IMR-90 (cell line): Measurements from ENCODE around the gene ARMC6. TPM values are rescaled to one million over a fixed set of nuclear protein-coding genes. Genes with fewer than 3 reads are reported as not detected.

Experiments
- ATAC-seq: fragments of 200-7000 bp; cut with Tn5 transposase; 2 replicates; pipeline ENCODE4 v1.9.1; 2020; ENCODE audit warnings: low read depth, mild to moderate bottlenecking, moderate library complexity
- BruUV-seq: library from RNA; stranded (reverse); fragments of 400-500 nt; replicated peaks from 2 replicates; lab custom pipeline; 2021; lab: Mats Ljungman, UMichigan
- CTCF ChIA-PET: fragments of 300-600 bp; formaldehyde crosslinking; extraction: SDS; loops from one replicate; lab custom pipeline; 2021; ENCODE audit warnings: antibody characterized with exemption; lab: Yijun Ruan, JAX
- POLR2A ChIA-PET: fragments of 300-600 bp; sonication (Branson Sonifier 250); formaldehyde crosslinking; loops from one replicate; lab custom pipeline; 2022; ENCODE audit warnings: antibody characterized with exemption; ENCODE audit not compliant: unreplicated experiment; lab: Charles Lee
- DNase-seq: peaks from one replicate; pipeline ENCODE4 v3.0.0; 2013
- H2AFZ ChIP-seq: replicated peaks from 2 replicates; pipeline ENCODE3; 2013; ENCODE audit warnings: low read length, mild to moderate bottlenecking; ENCODE audit not compliant: poor library complexity
- H2AK5ac ChIP-seq: 2 replicates; pipeline ENCODE4 v1.6.1; 2013; ENCODE audit warnings: low read depth, low read length, inconsistent platforms
- H2AK9ac ChIP-seq: replicated peaks from 2 replicates; pipeline ENCODE3; 2013; ENCODE audit warnings: mild to moderate bottlenecking, low read depth, low read length, moderate library complexity; ENCODE audit not compliant: poor library complexity
- H2BK120ac ChIP-seq: 2 replicates; pipeline ENCODE4 v1.6.1; 2013; ENCODE audit warnings: low read depth, low read length, inconsistent platforms
- H2BK15ac ChIP-seq: 3 replicates; pipeline ENCODE4 v1.6.1; 2013; ENCODE audit warnings: low read depth, low read length, inconsistent platforms
- H2BK20ac ChIP-seq: 2 replicates; pipeline ENCODE4 v1.6.1; 2013; ENCODE audit warnings: low read depth, mild to moderate bottlenecking, inconsistent platforms, low read length, moderate library complexity
- H2BK5ac ChIP-seq: 2 replicates; pipeline ENCODE4 v1.6.1; 2013; ENCODE audit warnings: mild to moderate bottlenecking, low read depth, low read length, inconsistent platforms; ENCODE audit not compliant: poor library complexity, severe bottlenecking
- H3K14ac ChIP-seq: replicated peaks from 2 replicates; pipeline ENCODE4 v1.6.1; 2013; ENCODE audit warnings: low read depth, low read length, inconsistent platforms
- H3K18ac ChIP-seq: 2 replicates; pipeline ENCODE4 v1.6.1; 2013; ENCODE audit warnings: low read depth, low read length, control low read depth
- H3K23ac ChIP-seq: 2 replicates; pipeline ENCODE4 v1.6.1; 2013; ENCODE audit warnings: low read depth, low read length, inconsistent platforms
- H3K27ac ChIP-seq: 2 replicates; pipeline ENCODE4 v1.5.1; 2013; ENCODE audit warnings: mild to moderate bottlenecking, control low read depth, low read length; ENCODE audit not compliant: insufficient read depth
- H3K27me3 ChIP-seq: 2 replicates; pipeline ENCODE4 v1.6.1; 2013; ENCODE audit warnings: low read length; ENCODE audit not compliant: control insufficient read depth, insufficient read depth
- H3K36me3 ChIP-seq: 2 replicates; pipeline ENCODE4 v1.6.1; 2013; ENCODE audit warnings: low read length, mixed read lengths; ENCODE audit not compliant: control insufficient read depth, insufficient read depth
- H3K4ac ChIP-seq: 2 replicates; pipeline ENCODE4 v1.6.1; 2013; ENCODE audit warnings: low read depth, low read length, inconsistent platforms
- H3K4me1 ChIP-seq: 2 replicates; pipeline ENCODE4 v1.6.1; 2013; ENCODE audit warnings: low read length, mixed read lengths; ENCODE audit not compliant: control insufficient read depth, insufficient read depth
- H3K4me2 ChIP-seq: 2 replicates; pipeline ENCODE4 v1.6.1; 2013; ENCODE audit warnings: low read depth, mild to moderate bottlenecking, control low read depth, low read length, moderate library complexity
- H3K4me3 ChIP-seq: 2 replicates; pipeline ENCODE4 v1.5.1; 2013; ENCODE audit warnings: low read depth, mild to moderate bottlenecking, control low read depth, low read length, moderate library complexity; ENCODE audit not compliant: insufficient read depth
- H3K56ac ChIP-seq: 2 replicates; pipeline ENCODE4 v1.6.1; 2013; ENCODE audit warnings: low read length, inconsistent platforms; ENCODE audit not compliant: insufficient read depth; ENCODE audit errors: extremely low read depth
- H3K79me1 ChIP-seq, 2 experiments: 2 replicates each; pipeline ENCODE4 v1.6.1; 2013; ENCODE audit warnings: low read length in 2 of 2, inconsistent platforms in 1 of 2, low read depth in 1 of 2
- H3K9ac ChIP-seq: 2 replicates; pipeline ENCODE4 v1.6.1; 2013; ENCODE audit warnings: low read depth, low read length, control low read depth
- H3K9me1 ChIP-seq: 2 replicates; pipeline ENCODE4 v1.6.1; 2013; ENCODE audit warnings: low read length, inconsistent platforms; ENCODE audit not compliant: insufficient read depth
- H3K9me3 ChIP-seq: 2 replicates; pipeline ENCODE4 v1.6.1; 2013; ENCODE audit warnings: low read length; ENCODE audit not compliant: control insufficient read depth, insufficient read depth
- H4K20me1 ChIP-seq: 2 replicates; pipeline ENCODE4 v1.6.1; 2013; ENCODE audit warnings: low read length, inconsistent platforms; ENCODE audit not compliant: insufficient read depth
- H4K5ac ChIP-seq: 2 replicates; pipeline ENCODE4 v1.6.1; 2013; ENCODE audit warnings: mild to moderate bottlenecking, low read depth, low read length, control low read depth
- H4K8ac ChIP-seq, 2 experiments: 2 replicates each; pipeline ENCODE4 v1.6.1; 2013; ENCODE audit warnings: low read depth in 2 of 2, low read length in 2 of 2, control low read depth in 1 of 2, inconsistent platforms in 1 of 2
- H4K91ac ChIP-seq: 2 replicates; pipeline ENCODE4 v1.6.1; 2013; ENCODE audit warnings: low read depth, low read length, inconsistent platforms; ENCODE audit not compliant: insufficient read depth
- BHLHE40 ChIP-seq: fragments of 150-350 bp; IDR thresholded peaks from 2 replicates; pipeline ENCODE4 v1.6.1; 2016; ENCODE audit warnings: mild to moderate bottlenecking, low read depth, low read length
- CEBPB ChIP-seq: IDR thresholded peaks from 2 replicates; pipeline ENCODE4 v1.6.1; 2012; ENCODE audit warnings: low read depth, low read length, improper control_type of control experiment
- CHD1 ChIP-seq: IDR thresholded peaks from 2 replicates; pipeline ENCODE4 v1.6.1; 2012; ENCODE audit warnings: low read depth, low read length, improper control_type of control experiment
- CTCF ChIP-seq: conservative IDR thresholded peaks from 2 replicates; pipeline ENCODE4 v1.5.1; 2012; ENCODE audit warnings: mild to moderate bottlenecking, low read depth, low read length, improper control_type of control experiment
- ELK1 ChIP-seq: fragments of 150-350 bp; IDR thresholded peaks from 2 replicates; pipeline ENCODE4 v1.6.1; 2016; ENCODE audit warnings: low read depth, mild to moderate bottlenecking, low read length, moderate library complexity, borderline replicate concordance
- FOS ChIP-seq: fragments of 150-350 bp; IDR thresholded peaks from 2 replicates; pipeline ENCODE4 v1.6.1; 2016; ENCODE audit warnings: low read depth, low read length
- MAFK ChIP-seq: IDR thresholded peaks from 2 replicates; pipeline ENCODE4 v1.6.1; 2012; ENCODE audit warnings: low read depth, low read length, improper control_type of control experiment
- MAZ ChIP-seq: IDR thresholded peaks from 2 replicates; pipeline ENCODE4 v1.6.1; 2012; ENCODE audit warnings: low read depth, mild to moderate bottlenecking, low read length, improper control_type of control experiment, moderate library complexity, borderline replicate concordance
- MXI1 ChIP-seq: IDR thresholded peaks from 2 replicates; pipeline ENCODE4 v1.6.1; 2012; ENCODE audit warnings: low read depth, mild to moderate bottlenecking, low read length, moderate library complexity, borderline replicate concordance
- NFE2L2 ChIP-seq: fragments of 150-350 bp; IDR thresholded peaks from 2 replicates; pipeline ENCODE4 v1.6.1; 2016; ENCODE audit warnings: low read depth, mild to moderate bottlenecking, low read length
- POLR2A ChIP-seq: IDR thresholded peaks from 2 replicates; pipeline ENCODE4 v1.6.1; 2012; ENCODE audit warnings: mild to moderate bottlenecking, low read depth, low read length
- RAD21 ChIP-seq: IDR thresholded peaks from 2 replicates; pipeline ENCODE4 v1.6.1; 2012; ENCODE audit warnings: low read length, improper control_type of control experiment
- RCOR1 ChIP-seq: IDR thresholded peaks from 2 replicates; pipeline ENCODE4 v1.6.1; 2012; ENCODE audit warnings: mild to moderate bottlenecking, low read length, improper control_type of control experiment; ENCODE audit not compliant: insufficient replicate concordance
- RFX5 ChIP-seq: IDR thresholded peaks from 2 replicates; pipeline ENCODE4 v1.8.0; 2012; ENCODE audit warnings: low read depth, mild to moderate bottlenecking, low read length, moderate library complexity
- SMC3 ChIP-seq: fragments of 150-350 bp; IDR thresholded peaks from 2 replicates; pipeline ENCODE4 v1.6.1; 2016; ENCODE audit warnings: low read depth, mild to moderate bottlenecking, antibody characterized with exemption, low read length, moderate library complexity
- USF2 ChIP-seq: fragments of 150-350 bp; IDR thresholded peaks from 2 replicates; pipeline ENCODE4 v1.6.1; 2017; ENCODE audit warnings: mild to moderate bottlenecking, antibody characterized with exemption, low read length, low read depth
- WGBS, 2 experiments: methylation state at CpG; one replicate each; pipeline versions ENCODE4 v1.1.5 to v1.1.7; 2013; ENCODE audit warnings: missing lambda C conversion rate in 2 of 2; ENCODE audit not compliant: insufficient read length in 1 of 2; ENCODE audit errors: extremely low coverage in 2 of 2; 5-methylcytosine and 5-hydroxymethylcytosine counted together
- dilution Hi-C: fragments of 300-500 bp; cut with HindIII; formaldehyde crosslinking; loops from one replicate; pipeline ENCODE4 v1.14.3; 2018; ENCODE audit warnings: low sequenced_read_pairs; ENCODE audit not compliant: unreplicated experiment
- in situ Hi-C: fragments of 300-500 bp; cut with MboI; formaldehyde crosslinking; loops from 3 replicates; pipeline ENCODE4 v1.14.3; 2019; ENCODE audit warnings: low sequenced_read_pairs, inconsistent platforms, mixed read lengths
- intact Hi-C: fragments of 100-400 bp; cut with micrococcal nuclease; formaldehyde crosslinking; loops from 2 replicates; pipeline ENCODE4 v1.10.0; 2022
- polyA plus RNA-seq, 3 experiments: library from polyadenylated mRNA; depleted of rRNA; stranded (reverse); fragments of >200 nt; gene quantifications; 2 replicates each; pipeline ENCODE4 v1.2.3, GENCODE V29; 2012; ENCODE audit warnings: low replicate concordance in 1 of 3
- total RNA-seq: library from RNA; depleted of rRNA; stranded (reverse); fragments of >200 nt; gene quantifications from 2 replicates; pipeline ENCODE4 v1.2.3, GENCODE V29; 2012

ARMC6 gene
- total and polyA plus RNA-seq, 2 of the 4 experiments (the other 2 are of a cell fraction) = 41.5 to 52.7 TPM

- ChIA-PET CTCF (no interaction called here), POLR2A (interaction anchor here (0.8 kb wide), 1 partner anchor 11 kb away, joined by 8 read pairs; no protein-coding TSS in a partner anchor)
- peak overlapping the region; percentile 36; the same call in 1 of the 2 replicates for H3K4ac ChIP-seq
- no peak overlapping the region for H2BK20ac ChIP-seq
- H3K9me1 ChIP-seq = peaks cover 7% of the 10 kb centered on the region; the same call in 1 of the 2 replicates
- no peak overlapping the region for H4K91ac ChIP-seq
- no CpG with 5 or more reads among the region's 5 CpGs for WGBS, 2 experiments
- H3K23ac ChIP-seq = no peak overlapping the region
- no peak overlapping the region for H2BK120ac ChIP-seq
- DNase-seq = no peak
- TF ChIP-seq ELK1 (no peak), RFX5 (no peak), CTCF (no peak), CEBPB (no peak), CHD1 (no peak), BHLHE40 (no peak), USF2 (no peak), RAD21 (no peak), RCOR1 (no peak), SMC3 (no peak), MAFK (no peak), MXI1 (no peak), NFE2L2 (no peak), MAZ (no peak), POLR2A (no peak), FOS (no peak)
- no peak overlapping the region for H2AK9ac ChIP-seq
- H3K79me1 ChIP-seq = peaks cover 37 to 73% of the 10 kb centered on the region in 2 experiments
- in situ Hi-C loops (no loop called here), dilution Hi-C loops (no loop called here), intact Hi-C loops (no loop called here)
- no peak overlapping the region for H3K56ac ChIP-seq
- BruUV-seq = no TSS peak
- H4K20me1 ChIP-seq = peaks cover 21% of the 10 kb centered on the region
- H3K27ac ChIP-seq = no peak overlapping the region
- no peak overlapping the region for H4K5ac ChIP-seq
- no peak for ATAC-seq
- no peaks in the 10 kb centered on the region for H3K9me3 ChIP-seq
- H3K18ac ChIP-seq = no peak overlapping the region
- H3K14ac ChIP-seq = 0 out of 2 replicates have a peak overlapping the region, but pooled peaks have one; percentile 13
- H3K4me3 ChIP-seq = no peak overlapping the region
- no peak overlapping the region for H2BK5ac ChIP-seq
- H4K8ac ChIP-seq = no peak overlapping the region
- peaks cover 6% of the 10 kb centered on the region for H3K4me1 ChIP-seq
- H2BK15ac ChIP-seq = no peak overlapping the region
- H3K27me3 ChIP-seq = no peaks in the 10 kb centered on the region
- peak overlapping the region; percentile 56 for H3K4me2 ChIP-seq
- no peak overlapping the region for H2AFZ ChIP-seq
- no peak overlapping the region for H2AK5ac ChIP-seq
- H3K9ac ChIP-seq = no peak overlapping the region
- H3K36me3 ChIP-seq = peaks cover 19% of the 10 kb centered on the region
These were observed 1.5 kb upstream of the ARMC6 start for GRCh38 chr19:19031891-19032290.
